Stimulated activated CD4-positive, alpha-beta T cell treated with anti-CD3 and anti-CD28 coated beads, Interleukin-2, amount 100 ng/mL, for 24 hours (primary cell): Measurements from ENCODE around the gene ZFP36.
A peak's percentile ranks its signal among the peaks of the same experiment; 100 is the strongest.

ENCODE experiments used
- DNase-seq, 2 donors: peaks; one replicate each; pipeline ENCODE4 v3.0.0-alpha.2; 2020

The ZFP36 gene

GRCh38 chr19:39405958-39406655 lies 540 bp upstream of the ZFP36 start:
- DNase-seq = peak; percentile 84 to 88

- DNase-seq = no peak
These were observed 688 bp downstream of the ZFP36 start for GRCh38 chr19:39407410-39407659.

DNA sequence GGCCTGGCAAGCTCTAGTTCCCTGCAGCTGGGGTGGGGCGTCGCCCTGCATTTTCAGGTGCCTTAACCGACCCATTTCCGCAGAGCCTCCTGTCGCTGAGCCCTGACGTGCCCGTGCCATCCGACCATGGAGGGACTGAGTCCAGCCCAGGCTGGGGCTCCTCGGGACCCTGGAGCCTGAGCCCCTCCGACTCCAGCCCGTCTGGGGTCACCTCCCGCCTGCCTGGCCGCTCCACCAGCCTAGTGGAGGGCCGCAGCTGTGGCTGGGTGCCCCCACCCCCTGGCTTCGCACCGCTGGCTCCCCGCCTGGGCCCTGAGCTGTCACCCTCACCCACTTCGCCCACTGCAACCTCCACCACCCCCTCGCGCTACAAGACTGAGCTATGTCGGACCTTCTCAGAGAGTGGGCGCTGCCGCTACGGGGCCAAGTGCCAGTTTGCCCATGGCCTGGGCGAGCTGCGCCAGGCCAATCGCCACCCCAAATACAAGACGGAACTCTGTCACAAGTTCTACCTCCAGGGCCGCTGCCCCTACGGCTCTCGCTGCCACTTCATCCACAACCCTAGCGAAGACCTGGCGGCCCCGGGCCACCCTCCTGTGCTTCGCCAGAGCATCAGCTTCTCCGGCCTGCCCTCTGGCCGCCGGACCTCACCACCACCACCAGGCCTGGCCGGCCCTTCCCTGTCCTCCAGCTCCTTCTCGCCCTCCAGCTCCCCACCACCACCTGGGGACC lies 1.2 kb downstream of the ZFP36 start:
- DNase-seq = peak; percentile 59 to 68

DNA sequence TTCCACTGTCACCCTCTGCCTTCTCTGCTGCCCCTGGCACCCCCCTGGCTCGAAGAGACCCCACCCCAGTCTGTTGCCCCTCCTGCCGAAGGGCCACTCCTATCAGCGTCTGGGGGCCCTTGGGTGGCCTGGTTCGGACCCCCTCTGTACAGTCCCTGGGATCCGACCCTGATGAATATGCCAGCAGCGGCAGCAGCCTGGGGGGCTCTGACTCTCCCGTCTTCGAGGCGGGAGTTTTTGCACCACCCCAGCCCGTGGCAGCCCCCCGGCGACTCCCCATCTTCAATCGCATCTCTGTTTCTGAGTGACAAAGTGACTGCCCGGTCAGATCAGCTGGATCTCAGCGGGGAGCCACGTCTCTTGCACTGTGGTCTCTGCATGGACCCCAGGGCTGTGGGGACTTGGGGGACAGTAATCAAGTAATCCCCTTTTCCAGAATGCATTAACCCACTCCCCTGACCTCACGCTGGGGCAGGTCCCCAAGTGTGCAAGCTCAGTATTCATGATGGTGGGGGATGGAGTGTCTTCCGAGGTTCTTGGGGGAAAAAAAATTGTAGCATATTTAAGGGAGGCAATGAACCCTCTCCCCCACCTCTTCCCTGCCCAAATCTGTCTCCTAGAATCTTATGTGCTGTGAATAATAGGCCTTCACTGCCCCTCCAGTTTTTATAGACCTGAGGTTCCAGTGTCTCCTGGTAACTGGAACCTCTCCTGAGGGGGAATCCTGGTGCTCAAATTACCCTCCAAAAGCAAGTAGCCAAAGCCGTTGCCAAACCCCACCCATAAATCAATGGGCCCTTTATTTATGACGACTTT lies 2.0 kb downstream of the ZFP36 start:
- no peak for DNase-seq

- DNase-seq = peak; percentile 73 to 83
These were observed 2.8 kb downstream of the ZFP36 start for GRCh38 chr19:39409208-39410016.

DNA sequence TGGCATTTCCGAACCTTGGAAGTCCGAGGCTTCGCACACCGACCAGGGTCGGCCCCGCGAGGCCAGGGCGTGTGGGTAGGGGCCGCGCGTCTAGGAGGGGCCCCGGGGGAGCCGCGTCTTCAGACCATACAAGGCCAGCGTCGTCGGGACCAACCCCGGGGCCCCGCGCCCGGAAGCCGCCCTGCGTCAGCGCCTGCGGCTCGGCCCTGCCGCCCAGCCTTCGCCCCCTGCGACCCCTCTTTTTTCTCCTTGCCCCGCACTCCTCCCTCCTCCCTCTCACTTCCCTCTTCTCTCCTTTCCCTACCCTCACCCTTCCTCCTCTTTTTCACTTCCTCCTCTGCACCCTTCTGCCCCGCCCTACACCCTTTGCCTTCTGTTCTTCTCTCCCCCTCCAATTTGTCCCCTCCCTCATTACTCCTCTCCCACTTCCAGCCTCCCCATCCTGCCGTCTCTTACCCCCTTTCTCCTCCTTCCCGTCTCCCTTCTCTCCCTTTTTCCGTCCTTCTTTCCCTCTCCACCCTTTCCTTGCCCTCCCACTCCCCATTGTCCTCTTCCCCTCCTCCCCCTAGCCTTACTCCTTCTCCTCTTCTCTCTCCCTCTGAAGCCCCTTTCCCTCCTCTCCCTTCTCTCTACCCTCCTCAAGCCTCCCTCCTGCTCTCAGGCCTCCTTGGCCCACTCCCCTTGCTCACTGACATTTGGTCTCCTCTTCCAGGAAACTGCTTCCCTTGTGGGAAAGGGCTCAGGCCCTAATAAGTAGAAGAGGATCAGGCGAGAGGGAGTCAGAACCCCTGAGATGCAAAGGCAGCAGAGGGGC lies 3.6 kb downstream of the ZFP36 start:
- peak; percentile 66 to 71 for DNase-seq

GRCh38 chr19:39410831-39411080 lies 4.1 kb downstream of the ZFP36 start:
- no peak for DNase-seq

DNA sequence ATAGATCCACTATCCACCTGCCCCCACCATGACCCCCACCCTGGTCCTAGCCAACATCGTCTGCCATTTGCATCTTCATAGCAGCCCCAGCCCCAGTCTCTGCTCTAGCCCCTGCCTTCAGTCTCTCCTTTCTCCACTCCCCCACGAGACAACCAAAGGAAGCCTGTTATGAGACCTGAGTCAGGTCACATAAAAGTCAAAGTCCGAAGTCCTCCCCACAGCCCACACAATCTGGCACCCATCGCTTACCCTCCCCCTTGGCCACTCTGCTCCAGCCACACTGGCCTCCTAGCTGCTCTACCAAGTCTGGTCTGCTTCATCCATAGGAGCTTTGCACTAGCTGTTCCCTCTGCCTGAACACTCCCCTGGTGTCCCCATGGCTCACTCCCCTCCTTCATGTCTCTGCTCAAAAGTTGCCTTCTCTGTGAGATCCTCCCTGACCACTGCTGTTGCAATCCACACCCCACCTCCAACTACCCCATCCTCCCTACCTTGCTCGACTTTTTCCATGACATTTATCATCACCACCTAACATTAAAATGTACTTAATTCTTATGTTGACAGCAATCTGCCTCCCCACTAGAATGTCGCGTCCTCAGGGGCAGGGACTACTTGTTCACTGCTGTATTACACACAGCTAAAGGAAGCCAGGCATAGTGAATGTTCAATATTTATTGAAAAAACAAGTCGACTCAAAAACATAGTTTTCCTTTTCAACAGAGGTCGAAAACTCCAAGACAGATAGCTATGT lies 4.6 kb downstream of the ZFP36 start:
- no peak for DNase-seq

- DNase-seq = peak; percentile 92 to 93
These were observed 5.1 kb downstream of the ZFP36 start for GRCh38 chr19:39411832-39412099.

GRCh38 chr19:39412100-39412866 lies 5.6 kb downstream of the ZFP36 start, which contains the start of gene PLEKHG2:
TSS of gene PLEKHG2 (plus strand) at chr19:39412669. CDS start at chr19:39414087, 1,418 bp downstream.
- peak; percentile 97 to 99 for DNase-seq

DNA sequence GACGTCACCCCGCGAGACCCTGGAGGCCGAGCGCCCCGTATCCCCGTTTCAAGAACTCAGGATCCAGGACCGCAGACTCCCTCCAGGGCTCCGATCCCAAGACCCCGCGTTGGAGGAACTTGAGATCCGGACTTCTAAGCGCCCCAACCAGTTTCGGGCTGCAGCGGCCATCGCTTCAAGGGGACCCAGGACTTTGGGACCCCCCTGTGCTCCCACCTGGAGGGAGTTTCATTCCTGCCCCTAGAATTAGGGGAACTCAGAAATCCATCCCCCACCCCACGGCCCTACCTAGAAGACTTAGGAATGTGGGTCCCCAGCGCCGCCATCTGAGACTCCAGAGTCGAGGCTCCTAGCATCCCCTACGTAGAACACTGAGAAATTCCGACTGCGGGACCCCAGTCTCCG lies 6.2 kb downstream of the ZFP36 start:
- DNase-seq = no peak

DNA sequence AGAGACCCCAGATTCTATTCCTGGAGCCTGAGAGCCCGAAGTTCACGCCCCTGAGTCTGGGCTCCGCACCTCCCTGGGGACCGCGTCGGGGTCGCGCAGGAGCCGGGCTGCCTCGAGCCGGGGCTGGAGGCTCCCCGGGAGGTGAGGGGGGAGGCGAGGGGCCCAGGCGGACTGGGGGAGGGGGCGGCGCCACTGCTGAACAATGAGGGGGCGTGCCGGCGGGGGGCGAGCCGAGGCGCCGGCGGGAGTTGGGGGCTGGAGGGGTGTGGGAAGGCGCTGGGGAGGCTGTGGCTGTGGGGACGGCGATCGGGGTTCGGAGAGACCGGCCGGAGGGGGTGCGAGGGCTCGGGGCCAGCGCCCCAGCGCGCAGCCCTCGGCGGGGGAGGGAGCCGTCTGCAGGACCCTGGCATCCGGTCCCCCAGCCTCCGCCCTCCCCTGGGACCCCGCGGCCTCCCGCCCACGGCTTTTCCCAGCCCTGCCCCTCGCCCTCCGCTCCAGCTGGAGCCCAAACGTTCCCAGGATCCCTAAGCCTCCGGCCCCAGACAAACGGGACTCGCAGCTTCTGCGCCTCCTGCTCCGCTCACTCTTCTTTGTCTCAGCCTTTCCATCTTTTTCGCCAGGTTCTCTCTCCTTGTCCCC lies 6.7 kb downstream of the ZFP36 start:
- no peak for DNase-seq

- no peak for DNase-seq
These were observed 7.4 kb downstream of the ZFP36 start for GRCh38 chr19:39413911-39414608.

GRCh38 chr19:39415111-39416046 lies 8.7 kb downstream of the ZFP36 start:
- no peak for DNase-seq

DNA sequence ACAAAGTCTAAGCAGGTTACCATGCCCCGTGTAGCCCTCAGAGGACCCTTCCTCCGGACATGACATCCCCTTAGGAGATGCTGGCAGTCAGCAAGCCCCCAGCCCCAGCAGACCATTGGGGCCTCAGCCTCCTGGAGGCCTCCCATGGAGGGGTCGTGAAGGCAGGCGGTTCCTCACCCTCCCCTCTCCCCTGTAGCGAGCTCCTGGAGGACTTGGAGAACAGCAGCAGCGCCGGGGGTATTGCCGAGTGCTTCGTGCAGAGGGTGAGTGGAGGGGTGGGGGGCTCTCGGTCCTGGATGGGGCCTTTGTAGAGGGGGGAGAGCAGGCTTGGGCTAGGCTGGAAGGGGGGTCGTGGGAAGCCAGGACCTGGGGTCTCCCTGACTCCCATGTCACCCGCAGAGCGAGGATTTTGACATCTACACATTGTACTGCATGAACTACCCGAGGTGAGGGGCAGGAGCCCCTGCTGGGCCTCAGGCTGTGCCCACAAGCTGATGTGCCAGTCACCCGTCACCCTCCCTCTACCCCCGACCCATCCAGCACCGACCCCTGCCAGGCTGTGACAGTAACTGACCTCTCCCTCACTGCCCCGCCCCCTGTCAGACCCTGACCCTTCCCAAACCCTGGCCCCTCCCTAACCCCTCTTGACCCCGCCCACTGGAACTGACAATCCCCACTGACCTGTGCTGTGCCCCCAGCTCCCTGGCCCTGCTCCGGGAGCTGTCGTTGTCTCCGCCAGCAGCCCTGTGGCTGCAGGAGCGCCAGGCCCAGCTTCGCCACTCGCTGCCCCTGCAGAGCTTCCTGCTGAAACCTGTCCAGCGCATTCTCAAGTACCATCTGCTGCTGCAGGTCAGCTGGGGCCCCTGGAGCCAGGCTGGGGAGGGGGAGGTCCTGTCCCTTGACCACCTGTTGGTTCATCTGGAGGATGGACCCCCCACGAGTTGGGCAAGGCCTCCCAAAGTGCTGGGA lies 9.8 kb downstream of the ZFP36 start:
- no peak for DNase-seq

- DNase-seq = no peak
These were observed 11.0 kb downstream of the ZFP36 start for GRCh38 chr19:39417463-39418181.

DNA sequence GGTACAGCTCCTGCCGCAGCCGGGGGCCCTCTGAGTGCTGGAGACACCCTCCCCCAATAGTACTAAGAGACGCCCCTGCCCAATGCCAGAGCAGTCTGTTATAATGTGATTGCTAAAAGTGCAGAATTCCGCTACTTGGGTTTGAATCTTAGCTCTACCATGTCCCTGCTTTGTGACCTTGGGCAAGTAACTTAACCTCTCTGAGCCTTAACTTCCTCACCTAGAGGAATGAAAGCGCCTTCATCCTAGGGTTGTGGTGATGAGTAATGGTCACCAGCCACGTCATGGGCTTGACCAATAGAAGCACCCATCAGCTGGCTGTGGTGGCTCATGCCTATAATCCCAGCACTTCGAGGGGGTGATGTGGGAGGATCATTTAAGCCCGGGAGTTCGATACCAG lies 12.4 kb downstream of the ZFP36 start:
- no peak for DNase-seq
